ENCODE data around the gene CYB5A.

The CYB5A gene

DNA sequence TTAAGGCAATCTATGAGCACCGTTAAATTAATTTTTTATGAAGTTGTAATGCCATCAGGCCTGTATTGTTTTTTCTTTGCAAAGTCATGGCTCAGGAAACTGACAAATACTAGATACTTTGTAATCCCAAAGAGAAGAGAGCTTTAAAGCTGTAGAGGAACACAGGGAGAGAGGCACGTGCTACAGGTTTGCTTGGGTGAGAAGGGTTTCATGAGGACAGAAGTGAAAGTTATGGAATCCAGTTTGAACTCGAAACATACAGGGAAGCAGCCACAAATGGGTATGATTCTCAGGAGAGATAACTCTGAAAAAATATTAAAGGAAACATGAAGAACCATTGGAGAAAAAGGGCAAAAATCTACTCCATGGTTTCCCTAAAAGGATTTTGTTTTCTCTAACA lies 49.8 kb downstream of the CYB5A start:
- no peak for DNase-seq

DNA sequence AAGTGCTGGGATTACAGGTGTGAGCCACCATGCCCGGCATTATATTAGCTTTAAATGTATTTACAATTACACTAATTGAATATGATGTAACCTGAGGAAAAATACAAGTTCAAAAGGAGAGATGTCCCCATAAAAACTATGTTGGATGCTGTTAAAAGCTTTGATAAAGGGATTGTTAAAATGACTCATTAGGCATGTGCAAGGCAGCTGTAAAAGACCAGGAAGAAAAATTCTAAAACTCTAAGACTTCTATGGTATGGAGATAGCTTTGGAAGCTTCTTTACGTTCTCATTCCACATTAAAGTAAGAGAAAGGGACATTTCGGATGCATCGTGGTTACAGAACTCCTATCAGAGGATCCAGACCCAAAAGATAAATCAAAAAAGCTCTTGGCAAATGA lies 50.3 kb downstream of the CYB5A start:
- DNase-seq, result no peak

DNA sequence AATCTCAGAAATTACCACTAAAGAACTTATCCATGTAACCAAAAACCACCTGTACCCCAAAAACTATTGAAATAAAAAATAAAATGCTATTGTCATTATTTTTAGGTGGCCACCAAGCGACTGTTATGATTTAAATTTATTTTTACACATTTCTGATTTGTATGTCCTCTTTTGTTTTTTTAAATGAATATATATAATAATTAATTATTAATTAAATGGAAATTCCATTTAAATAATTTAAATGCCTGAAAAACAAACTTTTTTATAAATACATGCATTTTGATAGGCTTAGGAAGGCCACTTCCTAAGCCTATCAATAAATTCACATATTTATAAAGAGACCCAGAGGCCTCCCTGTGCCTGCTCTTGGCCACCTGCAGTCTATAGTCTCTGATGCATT lies 52.2 kb downstream of the CYB5A start:
- no peak for DNase-seq

DNA sequence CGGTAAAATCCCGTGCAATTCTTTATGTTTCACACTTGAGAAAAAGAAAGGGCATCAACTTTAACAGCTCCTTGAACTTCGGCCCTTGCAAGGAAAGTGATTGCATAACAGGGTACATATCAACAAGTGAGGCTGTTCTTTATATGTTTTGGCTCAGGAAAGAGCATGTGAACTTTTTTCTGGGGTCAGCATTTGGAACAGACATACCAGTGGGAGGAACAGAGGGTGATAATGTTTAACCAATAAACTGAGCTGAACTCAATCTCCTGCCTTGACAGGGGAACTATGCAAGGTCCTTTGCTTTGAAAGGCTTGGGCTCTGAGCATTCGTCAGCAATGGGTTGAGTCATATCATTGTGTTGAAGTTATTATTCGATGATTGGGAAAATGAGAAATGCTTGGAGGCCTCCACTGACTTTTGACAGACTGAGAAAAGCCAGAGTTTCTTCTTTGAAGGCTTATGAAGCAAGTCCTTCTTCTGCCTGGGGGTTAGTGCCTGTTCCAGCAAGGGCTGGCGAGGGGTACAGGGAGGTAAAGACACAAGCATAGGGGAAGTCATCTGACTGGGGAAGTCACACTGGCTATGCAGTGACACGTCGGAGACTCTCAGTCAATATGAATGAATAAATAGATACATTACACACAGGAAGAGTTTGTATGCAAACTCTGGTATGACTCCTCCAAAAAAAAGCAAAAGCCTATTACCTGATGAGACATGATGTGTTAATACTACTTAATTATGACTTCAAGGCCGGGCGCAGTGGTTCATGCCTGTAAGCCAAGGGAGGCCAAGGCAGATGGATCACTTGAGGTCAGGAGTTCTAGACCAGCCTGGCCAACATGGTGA lies 57.2 kb downstream of the CYB5A start:
- DNase-seq, result peak; percentile 14

DNA sequence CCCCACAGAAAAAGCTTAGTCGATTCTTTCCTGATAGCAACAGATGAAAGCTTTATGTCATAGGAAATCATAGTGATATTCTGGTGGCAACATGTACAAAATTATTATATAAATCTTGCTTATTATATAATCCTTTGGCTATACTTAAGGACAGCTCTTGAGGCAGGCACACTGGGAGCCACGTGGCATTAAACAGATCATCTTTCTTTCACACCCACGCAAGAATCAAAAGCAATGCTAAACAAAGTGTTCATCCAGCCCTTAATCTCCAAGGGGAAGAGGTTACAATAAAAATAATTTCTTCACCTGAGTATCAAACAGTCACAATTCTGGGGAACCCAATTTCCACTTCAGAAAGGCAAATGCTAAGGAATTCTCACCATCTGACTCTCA lies 57.8 kb downstream of the CYB5A start:
- DNase-seq, result no peak

DNA sequence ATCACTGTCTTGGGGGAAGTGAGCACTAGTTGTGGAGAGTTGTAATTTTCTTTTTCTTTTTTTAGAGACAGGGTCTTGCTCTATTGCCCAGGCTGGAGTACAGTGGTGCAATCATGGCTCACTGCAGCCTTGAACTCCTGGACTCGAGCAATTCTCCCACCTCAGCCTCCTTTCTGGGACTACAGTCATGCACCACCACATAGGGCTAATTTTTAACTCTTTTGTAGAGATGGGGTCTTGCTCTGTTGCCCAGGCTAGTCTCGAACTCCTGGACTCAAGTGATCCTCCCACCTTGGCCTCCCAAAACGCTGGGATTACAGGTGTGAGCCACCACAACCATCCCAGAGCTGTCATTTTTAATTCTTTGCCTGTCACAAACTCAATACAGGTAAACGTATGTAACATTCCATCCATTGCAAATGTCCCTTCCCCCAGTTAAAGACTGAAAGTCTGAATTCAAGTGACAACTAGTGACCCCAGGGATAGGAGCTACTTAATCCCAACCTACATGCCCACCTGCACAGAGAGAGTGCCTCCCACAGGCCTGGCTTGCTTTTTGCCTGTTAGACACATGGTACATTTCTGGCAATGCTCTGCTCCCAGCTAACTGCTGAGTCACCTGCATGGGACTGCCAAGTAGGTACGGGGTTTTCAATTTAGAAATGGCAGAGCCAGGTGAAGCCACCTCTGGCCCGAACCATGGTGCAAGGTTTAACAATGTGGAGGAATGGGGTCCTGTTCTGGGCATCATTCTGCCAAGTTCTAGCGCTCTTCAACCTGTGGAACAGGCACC lies 60.6 kb downstream of the CYB5A start:
- DNase-seq, result peak; percentile 12

DNA sequence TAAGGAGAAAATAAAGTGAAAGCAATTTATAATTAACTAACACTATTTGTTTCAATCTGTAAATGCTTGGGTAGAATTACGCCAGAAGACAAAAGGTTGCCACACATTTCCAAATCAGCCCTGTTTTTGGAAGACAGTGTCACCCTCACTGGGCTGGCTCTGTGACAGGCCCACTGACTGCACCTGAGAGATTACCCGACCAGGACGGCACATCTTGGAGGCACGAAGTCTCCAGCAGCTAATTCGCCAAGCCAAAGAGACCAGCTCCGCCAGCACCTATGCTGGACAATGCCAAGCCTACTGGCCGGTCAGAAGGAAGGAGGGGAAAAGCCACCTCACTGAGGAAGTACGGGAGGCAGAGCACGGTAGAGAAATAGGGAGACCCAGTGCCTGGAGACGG lies 61.9 kb downstream of the CYB5A start:
- DNase-seq, result peak; percentile 40

DNA sequence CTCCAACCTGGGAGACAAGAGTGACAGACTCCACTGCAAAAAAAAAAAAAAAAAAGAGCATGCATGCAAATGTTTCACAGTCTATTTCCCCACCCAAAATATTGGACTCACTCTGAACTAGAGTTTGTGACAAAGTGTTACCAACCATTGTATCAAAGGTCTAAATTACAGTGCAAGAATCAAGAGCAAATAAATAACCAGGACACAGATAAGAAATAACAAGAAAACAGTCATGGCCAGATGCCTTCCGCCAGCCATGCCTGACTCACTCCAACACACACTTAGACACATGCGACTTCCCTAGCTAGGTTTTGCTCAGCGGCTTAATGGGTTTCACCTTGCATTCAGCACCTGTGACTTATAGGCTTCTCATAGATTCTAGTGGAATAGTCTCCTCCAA lies 62.8 kb downstream of the CYB5A start:
- DNase-seq, result peak; percentile 25

DNA sequence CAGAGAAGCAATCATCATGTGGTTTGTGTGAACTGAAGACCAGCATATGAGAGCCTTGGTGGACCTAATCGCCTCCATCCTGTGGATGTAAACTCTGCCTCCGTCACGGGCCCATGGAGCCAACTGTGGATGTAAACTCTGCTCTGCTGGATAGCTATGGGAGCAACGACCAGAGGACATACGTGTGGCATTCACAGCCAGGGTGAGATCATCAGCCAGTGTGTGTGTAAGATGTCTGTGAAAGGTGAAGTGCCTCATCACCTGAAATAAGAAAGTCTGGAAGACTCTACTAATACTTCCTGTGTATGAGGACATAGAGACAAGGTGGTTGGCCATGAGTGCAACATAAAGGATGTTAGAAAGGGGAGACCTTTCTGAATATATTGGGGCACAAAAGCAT lies 63.5 kb downstream of the CYB5A start:
- DNase-seq, result peak; percentile 35

DNA sequence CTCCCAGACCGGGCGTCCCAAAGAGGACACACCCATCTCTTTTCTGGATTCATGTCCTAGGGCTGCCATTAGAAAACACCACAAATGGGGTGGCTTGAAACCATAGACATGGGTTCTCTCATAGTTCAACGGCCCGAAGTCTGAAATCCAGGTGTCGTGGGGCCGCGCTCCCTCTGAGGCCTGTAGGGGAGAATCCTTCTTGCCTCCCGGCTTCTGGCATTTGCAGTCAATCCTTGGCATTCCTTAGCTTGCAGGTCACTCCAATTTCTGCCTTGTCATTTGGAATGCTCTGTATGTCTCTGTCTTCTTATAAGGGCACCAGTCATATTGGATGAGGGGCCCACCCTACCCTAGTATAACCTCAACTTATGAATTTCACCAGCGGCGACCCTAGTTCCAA lies 65.1 kb downstream of the CYB5A start:
- DNase-seq, result peak; percentile 52

DNA sequence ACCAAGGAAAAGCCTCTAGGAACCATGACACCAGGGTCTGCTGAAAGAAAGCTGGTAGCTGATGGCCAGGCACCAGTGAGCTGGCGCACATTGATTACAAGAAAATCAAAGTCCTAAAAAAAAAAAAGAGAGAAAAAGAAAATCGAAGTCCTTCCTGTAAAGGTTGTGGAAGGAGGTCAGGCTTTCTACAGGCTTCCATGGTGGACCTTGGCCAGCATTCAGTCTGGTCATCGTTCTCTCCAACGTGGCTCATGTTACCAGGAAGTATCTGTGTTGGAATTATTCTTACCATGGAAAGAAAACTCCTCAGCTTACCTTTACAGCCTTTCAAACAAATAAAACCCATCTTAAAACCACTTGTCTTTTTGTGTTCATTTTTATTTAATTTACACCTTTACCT lies 65.6 kb downstream of the CYB5A start:
- no peak for DNase-seq

DNA sequence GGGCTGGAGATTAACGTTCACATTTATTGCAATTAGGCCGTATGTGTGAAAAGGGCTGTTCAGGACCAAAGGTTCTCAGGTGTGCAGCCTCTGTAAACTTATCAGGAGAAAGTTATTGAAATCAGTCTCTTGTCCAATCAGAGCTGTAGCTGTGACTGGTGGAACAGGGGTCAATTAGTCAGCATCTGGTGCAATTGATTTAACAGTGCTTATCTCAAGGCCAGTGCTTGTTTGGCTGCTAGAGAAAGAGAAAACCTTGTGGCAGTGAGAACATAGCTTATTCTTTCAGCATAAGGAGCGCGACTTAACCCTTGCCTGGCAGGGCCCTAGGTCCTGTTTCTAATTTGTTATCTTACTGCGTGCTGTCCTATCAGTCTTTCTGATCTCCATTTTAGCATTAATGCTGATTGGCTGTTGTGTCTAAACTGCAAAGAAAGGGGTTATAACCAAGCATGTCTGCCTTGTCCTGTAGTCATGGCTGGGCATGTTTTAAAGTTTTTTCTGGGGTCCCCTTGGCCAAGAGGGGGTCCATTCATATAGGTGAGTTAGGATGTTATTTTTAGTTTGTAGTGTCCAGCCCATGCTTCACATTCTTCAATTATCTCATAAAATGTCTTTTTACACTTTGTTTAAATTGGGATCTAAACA lies 66.4 kb downstream of the CYB5A start:
- DNase-seq, result peak; percentile 50

DNA sequence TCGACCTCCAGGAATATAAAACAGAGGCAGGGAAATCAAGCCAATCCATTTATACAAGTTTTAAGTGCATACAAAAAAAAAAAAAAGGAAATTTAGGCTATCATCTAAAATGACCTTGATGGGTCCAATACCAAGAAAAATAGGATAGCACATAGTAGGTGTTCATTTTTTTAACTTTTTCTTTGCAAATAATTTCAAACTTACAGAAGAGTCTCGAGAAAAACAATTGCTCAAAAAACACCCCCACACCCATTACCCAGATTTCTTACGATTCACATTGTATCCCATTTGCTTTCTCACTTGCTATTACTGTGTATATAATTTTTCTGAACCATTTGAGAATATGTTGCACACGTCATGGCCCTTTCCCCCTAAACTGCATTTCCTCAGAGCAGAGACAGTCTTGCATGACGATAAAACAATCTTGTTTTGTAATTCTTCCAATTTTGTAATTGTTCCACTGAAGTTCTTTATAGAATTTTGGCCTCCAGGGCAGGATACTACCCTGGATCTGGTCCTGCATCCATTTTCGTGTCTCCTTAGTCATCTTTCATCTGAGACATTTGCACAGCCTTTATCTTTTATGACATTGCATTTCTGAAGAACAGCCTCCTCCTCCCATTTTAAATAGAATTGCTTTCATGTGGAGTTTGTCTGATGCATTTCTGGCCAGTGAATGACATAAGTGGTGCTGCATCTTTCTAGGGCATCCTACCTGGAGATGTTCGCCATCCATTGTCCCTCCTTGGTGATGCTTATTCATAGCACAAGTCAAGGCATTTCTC lies 68.9 kb downstream of the CYB5A start:
- no peak for DNase-seq

DNA sequence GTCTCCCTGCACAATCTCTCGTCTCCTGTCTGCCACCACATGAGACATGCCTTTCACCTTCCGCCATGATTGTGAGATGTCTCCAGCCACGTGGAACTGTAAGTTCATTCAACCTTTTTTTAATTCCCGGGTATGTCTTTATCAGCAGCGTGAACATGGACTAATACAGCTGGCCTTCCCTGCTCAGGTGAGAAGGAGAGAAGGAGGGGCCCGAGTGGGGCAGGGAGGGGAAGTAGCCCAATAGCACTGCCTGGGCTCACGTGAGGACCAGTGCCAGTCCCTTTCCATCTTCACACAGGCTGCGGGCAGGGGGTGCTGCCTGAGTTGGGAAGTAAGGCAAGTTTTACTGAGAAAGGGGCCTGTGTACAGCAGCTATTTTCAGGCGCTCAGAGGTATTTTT lies 70.7 kb downstream of the CYB5A start:
- DNase-seq, result peak; percentile 17

DNA sequence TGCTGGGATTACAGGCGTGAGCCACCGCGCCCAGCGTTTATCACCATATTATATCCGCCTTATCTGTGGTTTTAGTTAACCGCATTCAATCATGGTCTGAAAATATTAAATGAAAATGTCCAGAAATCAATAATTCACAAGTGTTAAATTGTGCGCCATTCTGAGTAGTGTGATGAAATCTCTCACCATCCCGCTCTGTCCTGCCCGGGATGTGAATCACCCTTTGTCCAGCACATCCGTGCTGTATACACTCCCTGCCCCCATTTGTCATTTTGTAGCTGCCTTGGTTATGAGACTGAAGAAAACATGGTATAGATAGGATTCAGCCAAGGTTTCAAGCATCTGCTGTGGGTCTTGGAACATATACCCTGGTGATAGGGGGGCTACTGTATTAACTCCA lies 72.7 kb downstream of the CYB5A start:
- peak; percentile 4 for DNase-seq

DNA sequence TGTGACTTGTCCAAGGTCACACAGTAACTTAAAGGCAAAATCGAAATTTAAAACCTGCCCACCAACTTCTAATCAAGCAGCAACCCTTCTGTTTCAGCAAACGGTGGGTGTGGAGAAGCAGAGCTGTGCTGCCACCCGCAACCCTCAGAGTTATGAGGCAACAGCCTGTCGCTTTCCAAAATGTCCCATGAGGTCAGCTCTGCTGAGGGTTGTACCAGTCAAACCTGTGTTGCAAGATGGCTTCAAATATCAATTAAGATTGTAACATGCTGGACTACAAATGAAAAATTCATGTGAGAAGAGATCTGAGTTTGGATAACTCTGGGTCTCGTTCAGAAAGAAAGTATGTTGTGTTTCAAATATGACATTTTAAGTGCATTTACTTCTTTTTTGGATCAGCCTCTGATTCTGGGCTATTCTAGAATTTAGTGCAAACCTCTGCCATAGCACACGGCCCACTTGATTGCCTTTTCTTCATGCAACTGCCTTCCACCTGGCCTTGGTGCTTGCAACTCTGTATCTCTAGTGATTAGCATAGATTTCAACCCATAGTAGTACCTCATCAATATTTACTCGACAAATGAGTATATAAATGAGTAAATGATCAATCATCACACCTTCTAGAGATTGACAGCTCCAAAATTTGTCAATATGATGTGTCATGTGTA lies 74.2 kb downstream of the CYB5A start:
- DNase-seq, result peak; percentile 34

DNA sequence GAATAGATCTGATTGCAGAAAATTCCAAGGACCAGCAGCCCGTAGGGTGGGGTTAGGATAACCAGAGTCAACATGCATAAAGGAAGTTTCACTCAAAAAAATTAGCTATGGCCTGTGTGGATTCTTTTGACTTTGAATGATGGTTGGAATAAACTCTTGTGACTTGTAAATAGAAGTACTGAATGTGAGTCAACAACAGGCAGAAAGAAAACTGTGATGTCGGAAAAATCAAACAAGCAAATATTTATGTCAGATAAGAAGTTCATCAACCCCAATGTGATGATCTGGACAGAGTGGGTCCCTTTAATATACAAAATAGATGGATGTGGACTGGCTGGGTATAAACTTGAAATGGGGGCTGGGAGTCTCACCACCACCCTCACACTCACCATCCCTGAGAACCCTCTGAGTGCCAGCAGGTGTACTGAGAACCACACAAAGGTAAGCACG lies 75.1 kb downstream of the CYB5A start:
- DNase-seq, result peak; percentile 12

DNA sequence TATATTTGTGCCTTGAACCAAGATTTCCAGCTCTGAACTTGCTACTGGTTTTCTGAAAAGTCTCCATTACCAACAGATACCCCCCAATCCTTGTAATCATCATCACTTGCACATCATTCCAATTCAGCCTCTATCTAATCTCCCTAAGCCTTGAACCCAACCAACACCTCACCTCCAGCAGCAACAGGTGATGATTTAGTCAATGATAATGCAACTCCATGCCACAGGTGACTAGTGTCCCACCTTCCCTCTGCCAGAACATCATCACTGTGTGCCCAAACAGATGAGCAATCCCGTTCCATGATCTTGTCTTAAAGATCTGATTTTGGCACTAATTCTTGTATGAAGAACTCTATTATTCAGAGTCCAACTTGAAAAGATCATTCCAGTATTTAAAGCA lies 75.9 kb downstream of the CYB5A start:
- DNase-seq, result no peak

DNA sequence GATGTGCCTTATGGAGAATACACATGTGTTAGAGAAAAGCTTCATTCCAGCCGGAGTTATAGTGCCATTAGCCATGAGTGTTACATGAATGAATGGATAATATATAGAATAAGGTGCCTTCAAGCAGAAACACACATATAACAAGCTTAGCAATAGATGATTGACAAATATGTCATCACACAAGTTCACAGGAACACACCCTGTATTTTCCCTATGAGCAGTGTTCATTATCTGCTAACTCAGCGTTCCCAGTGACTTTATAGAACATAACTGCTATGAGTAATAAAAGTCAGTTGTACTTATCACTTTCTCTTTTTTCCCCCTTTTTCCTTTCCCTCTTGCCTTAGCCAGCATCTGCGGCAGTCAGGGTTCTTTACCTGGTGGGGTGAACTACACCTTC lies 78.3 kb downstream of the CYB5A start:
- DNase-seq, result no peak

DNA sequence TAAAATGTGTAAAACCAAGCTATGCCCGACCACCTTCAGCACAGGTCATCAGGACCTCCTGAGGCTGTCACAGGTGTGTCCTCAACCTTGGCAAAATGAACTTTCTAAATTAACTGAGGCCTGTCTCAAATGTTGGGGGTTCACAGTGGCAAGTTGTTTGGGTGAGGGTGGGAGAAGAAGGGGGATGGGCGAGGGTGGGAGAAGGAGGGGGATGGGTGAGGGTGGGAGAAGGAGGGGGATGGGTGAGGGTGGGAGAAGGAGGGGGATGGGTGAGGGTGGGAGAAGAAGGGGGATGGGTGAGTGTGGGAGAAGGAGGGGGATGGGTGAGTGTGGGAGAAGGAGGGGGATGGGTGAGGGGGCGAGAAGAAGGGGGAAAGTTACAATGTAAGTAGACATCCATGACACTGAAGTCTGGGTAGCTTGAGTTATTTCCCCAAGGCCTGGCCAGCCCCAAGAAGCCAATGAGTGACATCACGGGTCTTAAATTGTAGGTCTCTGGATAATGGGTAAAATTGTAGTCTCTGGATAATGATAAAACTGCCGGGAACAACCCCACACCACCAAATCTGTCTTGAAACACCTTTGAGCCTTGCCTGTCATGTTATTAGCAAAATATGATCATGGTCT lies 87.1 kb downstream of the CYB5A start:
- DNase-seq, result no peak

DNA sequence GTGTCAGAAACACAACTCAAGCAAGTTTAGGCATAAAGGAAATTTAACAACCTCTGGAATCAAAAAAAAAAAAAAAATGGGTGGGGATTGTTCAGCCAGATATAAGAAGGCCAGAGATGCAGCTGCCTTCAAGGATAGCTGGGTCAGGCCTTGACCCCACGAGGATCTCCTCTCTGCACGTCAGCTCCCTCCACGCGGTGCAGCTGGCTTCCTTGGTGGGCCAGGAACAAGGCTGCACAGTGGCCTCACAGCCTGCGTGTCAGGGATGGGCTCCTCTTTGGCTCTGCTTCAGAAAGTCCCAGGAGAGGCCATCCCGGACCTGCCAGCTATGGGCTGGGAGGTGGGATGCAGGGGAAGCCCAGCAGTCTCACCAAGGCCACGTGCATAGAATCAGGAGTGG lies 88.0 kb downstream of the CYB5A start:
- no peak for DNase-seq

Measured in islet precursor cell (in vitro differentiated cells).